ENCODE data around the gene MLKL.

The MLKL gene

DNA sequence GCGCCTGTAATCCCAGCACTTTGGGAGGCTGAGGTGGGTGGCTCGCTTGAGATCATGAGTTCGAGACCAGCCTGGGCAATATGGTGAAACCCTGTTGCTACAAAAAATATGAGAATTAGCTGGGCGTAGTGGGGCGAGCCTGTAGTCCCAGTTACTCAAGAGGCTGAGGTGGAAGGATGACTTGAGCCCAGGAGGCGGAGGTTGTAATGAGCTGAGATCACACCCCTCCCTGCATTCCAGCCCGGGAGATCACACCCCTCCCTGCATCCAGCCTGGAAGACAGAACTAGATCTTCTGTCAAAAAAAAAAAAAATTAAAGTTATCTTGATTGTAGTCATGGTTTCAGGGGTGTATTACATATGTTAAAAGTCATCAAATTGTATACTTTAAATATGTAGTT, 67.0 kb downstream of the MLKL start:
- POLR2A ChIA-PET, result no interaction called here

DNA sequence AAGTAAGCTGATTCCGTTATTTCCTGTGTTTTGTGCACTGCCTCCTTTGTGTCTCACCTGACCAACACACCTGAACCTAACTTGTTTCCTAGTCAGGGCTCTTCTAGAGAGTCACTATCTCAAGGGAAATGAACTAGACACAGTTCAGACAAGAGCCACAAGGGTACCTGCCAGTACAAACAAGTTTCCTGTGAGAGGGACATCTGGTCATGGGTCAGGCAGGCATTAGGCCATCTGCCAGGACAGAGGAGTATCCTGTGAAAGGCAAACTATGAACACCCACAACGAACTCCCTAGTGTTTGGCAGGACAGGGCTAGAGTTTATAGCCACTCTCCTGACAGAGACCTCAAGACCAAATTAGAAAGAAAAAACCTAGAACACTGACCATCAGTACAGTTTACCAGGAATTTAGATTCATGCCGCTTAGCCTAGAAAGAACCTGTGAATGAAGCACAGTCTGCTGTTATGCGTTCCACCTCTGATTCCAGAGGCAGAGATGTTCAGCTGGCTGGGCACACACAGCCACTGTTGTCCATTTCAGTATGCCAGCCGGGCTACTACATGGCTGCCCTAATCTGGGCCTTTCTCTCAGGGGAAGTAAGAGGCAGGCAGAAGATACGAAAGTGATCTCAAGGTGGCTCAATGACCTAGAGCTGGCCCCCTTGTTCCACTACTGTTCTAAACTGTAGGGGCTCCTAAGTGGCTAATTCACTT, 73.0 kb downstream of the MLKL start:
- TF ChIP-seq SUZ12 (IDR thresholded peaks at IDR 0.05), result no peak
- no peak for TF ChIP-seq SP1 (IDR thresholded peaks at IDR 0.05)
- no peak for TF ChIP-seq FOXM1 (IDR thresholded peaks at IDR 0.05; ENCODE audit: borderline replicate concordance)
- no peak for TF ChIP-seq TARDBP (IDR thresholded peaks at IDR 0.05)
- TF ChIP-seq BHLHE40 (IDR thresholded peaks at IDR 0.05; ENCODE audit: borderline replicate concordance), result no peak
- no peak for TF ChIP-seq L3MBTL2 (conservative IDR thresholded peaks at IDR 0.05)
- TF ChIP-seq, protein P1, sequence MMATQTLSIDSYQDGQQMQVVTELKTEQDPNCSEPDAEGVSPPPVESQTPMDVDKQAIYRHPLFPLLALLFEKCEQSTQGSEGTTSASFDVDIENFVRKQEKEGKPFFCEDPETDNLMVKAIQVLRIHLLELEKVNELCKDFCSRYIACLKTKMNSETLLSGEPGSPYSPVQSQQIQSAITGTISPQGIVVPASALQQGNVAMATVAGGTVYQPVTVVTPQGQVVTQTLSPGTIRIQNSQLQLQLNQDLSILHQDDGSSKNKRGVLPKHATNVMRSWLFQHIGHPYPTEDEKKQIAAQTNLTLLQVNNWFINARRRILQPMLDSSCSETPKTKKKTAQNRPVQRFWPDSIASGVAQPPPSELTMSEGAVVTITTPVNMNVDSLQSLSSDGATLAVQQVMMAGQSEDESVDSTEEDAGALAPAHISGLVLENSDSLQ (IDR thresholded peaks at IDR 0.05), result no peak
- TF ChIP-seq FOXK2 (IDR thresholded peaks at IDR 0.05), result no peak
- TF ChIP-seq NFRKB (IDR thresholded peaks at IDR 0.05), result no peak
- DNase-seq (ENCODE audit: extremely low spot score), result no peak
- ChIA-PET CTCF (no interaction called here), POLR2A (no interaction called here)

More for the DNA sequence above, 67.0 kb downstream of the MLKL start:
- TF ChIP-seq FOXA1 (IDR thresholded peaks at IDR 0.05) (no peak), NFRKB (IDR thresholded peaks at IDR 0.05) (no peak), BHLHE40 (IDR thresholded peaks at IDR 0.05; ENCODE audit: borderline replicate concordance) (no peak), L3MBTL2 (conservative IDR thresholded peaks at IDR 0.05) (no peak), SP1 (IDR thresholded peaks at IDR 0.05) (no peak), FOXK2 (IDR thresholded peaks at IDR 0.05) (no peak), ELF4 (IDR thresholded peaks at IDR 0.05) (no peak), HDGF (IDR thresholded peaks at IDR 0.05; ENCODE audit: borderline replicate concordance) (no peak), LEF1 (IDR thresholded peaks at IDR 0.05; ENCODE audit: borderline replicate concordance) (no peak)
- DNase-seq (ENCODE audit: extremely low spot score), result no peak
- CTCF ChIA-PET, result no interaction called here

DNA sequence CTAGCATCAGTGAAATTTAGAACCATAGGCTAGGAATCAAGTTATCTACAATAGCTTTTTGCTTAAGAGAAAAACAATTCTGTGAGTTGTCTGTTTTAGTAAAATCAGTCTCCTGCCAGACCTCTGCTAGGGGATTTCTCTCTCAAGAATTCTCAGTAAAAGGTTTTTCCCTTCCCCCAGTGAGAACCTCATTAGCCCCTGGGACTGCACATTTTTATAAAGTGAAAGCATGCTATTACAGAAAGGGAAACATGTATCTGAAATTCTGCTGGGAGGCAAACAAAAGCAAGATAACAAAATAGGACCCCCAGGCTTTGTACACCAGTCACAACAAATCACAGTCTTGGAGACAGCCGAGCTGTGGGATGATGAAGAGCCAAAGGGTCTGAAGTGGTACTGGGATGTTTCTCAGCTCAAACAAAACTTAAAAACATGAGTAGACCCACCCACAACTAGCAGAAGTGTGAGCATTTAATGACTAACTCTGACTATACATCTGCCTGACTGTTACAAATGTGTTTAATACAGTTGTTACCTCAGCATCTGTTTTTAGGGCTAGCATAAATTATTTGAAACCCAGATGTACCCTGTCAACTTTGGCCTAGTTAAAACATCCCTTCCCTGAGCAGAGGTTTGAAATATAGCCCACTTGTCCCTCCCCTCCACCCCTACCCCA, 73.8 kb downstream of the MLKL start:
- ChIA-PET CTCF (no interaction called here), POLR2A (no interaction called here)
- TF ChIP-seq NFRKB (IDR thresholded peaks at IDR 0.05) (no peak), FOXM1 (IDR thresholded peaks at IDR 0.05; ENCODE audit: borderline replicate concordance) (no peak), ELF4 (IDR thresholded peaks at IDR 0.05) (no peak), SUZ12 (IDR thresholded peaks at IDR 0.05) (no peak), HDGF (IDR thresholded peaks at IDR 0.05; ENCODE audit: borderline replicate concordance) (no peak), TARDBP (IDR thresholded peaks at IDR 0.05) (no peak), ARNT (IDR thresholded peaks at IDR 0.05) (no peak), ZNF384 (IDR thresholded peaks at IDR 0.05) (no peak)
- TF ChIP-seq, protein P1 (IDR thresholded peaks at IDR 0.05), result no peak
- no peak for DNase-seq (ENCODE audit: extremely low spot score)

DNA sequence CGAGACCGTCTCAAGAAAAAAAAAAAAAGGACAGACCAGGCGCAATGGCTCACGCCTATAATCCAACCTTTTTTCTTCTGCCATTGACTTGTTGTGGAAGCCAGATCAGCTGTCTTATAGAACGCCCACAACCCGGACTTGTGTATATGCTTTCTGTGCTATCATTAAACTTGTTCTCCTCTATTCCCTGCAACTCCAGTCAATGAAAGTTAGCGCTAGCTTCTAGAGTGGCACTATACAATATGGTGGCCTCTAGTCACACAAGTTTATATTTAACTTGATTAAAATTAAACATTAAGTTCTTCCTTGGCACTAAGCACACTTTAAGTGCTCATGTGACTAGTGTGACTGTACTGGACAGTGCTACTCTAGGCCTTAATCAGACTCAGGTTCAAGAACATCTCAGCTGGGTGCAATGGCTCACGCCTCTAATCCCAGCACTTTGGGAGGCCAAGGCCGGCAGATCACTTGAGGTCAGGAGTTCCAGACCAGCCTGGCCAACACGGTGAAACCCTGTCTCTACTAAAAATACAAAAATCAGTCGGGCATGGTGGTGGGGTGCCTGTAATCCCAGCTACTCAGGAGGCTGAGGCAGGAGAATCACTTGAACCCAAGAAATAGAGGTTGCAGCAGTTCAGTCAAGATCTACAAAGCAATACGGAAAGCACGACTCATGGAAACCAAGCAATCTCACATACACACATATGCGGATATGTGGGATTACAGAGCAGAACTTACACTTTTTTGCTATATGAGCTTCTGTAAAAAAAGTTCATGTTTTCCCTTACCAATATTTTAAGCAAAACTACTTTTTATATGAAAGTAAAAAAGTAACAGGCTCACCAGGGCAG, 74.9 kb downstream of the MLKL start:
- CTCF ChIA-PET, result interaction anchor here (0.6 kb wide), 1 partner anchor 104 kb away, joined by 3 read pairs; no protein-coding TSS in a partner anchor
- POLR2A ChIA-PET, result no interaction called here
- TF ChIP-seq ELF4 (IDR thresholded peaks at IDR 0.05) (no peak), LEF1 (IDR thresholded peaks at IDR 0.05; ENCODE audit: borderline replicate concordance) (no peak), ARNT (IDR thresholded peaks at IDR 0.05) (no peak), FOXK2 (IDR thresholded peaks at IDR 0.05) (no peak), FOXA1 (IDR thresholded peaks at IDR 0.05) (no peak), L3MBTL2 (conservative IDR thresholded peaks at IDR 0.05) (no peak), TARDBP (IDR thresholded peaks at IDR 0.05) (no peak), HDGF (IDR thresholded peaks at IDR 0.05; ENCODE audit: borderline replicate concordance) (no peak), SP1 (IDR thresholded peaks at IDR 0.05) (no peak), BHLHE40 (IDR thresholded peaks at IDR 0.05; ENCODE audit: borderline replicate concordance) (no peak), FOXM1 (IDR thresholded peaks at IDR 0.05; ENCODE audit: borderline replicate concordance) (no peak), SUZ12 (IDR thresholded peaks at IDR 0.05) (no peak), NFRKB (IDR thresholded peaks at IDR 0.05) (no peak), CTBP1 (IDR thresholded peaks at IDR 0.05; ENCODE audit: borderline replicate concordance) (no peak), ZNF384 (IDR thresholded peaks at IDR 0.05) (no peak)
- TF ChIP-seq, protein P1 (IDR thresholded peaks at IDR 0.05), result no peak
- DNase-seq (ENCODE audit: extremely low spot score), result no peak

DNA sequence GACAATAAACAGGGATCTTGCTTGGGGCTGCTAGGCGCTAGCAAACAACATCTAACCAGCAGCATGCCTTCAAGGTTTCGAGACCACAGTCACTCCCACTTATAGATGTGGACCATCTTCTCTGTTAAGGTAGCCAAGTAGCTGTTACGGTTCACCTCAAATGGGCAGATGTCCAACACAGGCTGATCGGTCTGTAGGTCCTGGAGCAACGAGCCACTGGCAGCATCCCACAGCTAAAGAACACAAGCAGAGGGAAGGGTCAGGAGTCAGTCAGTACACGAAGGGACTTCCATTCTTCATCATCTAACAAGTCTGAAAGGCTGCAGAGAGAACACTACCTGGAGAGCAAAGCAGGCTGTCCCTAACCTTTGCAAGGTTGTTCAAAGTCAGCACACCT, 76.8 kb downstream of the MLKL start:
- ChIA-PET POLR2A (no interaction called here), CTCF (no interaction called here)
- no peak for DNase-seq (ENCODE audit: extremely low spot score)
- no peak for TF ChIP-seq L3MBTL2 (conservative IDR thresholded peaks at IDR 0.05)
- TF ChIP-seq, protein P1 (IDR thresholded peaks at IDR 0.05), result no peak
- no peak for TF ChIP-seq HDGF (IDR thresholded peaks at IDR 0.05; ENCODE audit: borderline replicate concordance)
- no peak for TF ChIP-seq BHLHE40 (IDR thresholded peaks at IDR 0.05; ENCODE audit: borderline replicate concordance)
- TF ChIP-seq CTBP1 (IDR thresholded peaks at IDR 0.05; ENCODE audit: borderline replicate concordance), result no peak
- TF ChIP-seq FOXA1 (IDR thresholded peaks at IDR 0.05), result no peak
- TF ChIP-seq NFRKB (IDR thresholded peaks at IDR 0.05), result no peak
- TF ChIP-seq TARDBP (IDR thresholded peaks at IDR 0.05), result no peak
- TF ChIP-seq ZNF384 (IDR thresholded peaks at IDR 0.05), result no peak
- TF ChIP-seq SP1 (IDR thresholded peaks at IDR 0.05), result no peak
- no peak for TF ChIP-seq ELF4 (IDR thresholded peaks at IDR 0.05)
- TF ChIP-seq SUZ12 (IDR thresholded peaks at IDR 0.05), result no peak
- TF ChIP-seq ARNT (IDR thresholded peaks at IDR 0.05), result no peak
- no peak for TF ChIP-seq FOXK2 (IDR thresholded peaks at IDR 0.05)
- no peak for TF ChIP-seq FOXM1 (IDR thresholded peaks at IDR 0.05; ENCODE audit: borderline replicate concordance)
